ENCODE measurements around the gene ADAT3. TPM values are rescaled to one million over a fixed set of nuclear protein-coding genes. Genes with fewer than 3 reads are reported as not detected.

ADAT3 gene
- total RNA-seq, 1 experiment from 2014 or later = 2.3 TPM

DNA sequence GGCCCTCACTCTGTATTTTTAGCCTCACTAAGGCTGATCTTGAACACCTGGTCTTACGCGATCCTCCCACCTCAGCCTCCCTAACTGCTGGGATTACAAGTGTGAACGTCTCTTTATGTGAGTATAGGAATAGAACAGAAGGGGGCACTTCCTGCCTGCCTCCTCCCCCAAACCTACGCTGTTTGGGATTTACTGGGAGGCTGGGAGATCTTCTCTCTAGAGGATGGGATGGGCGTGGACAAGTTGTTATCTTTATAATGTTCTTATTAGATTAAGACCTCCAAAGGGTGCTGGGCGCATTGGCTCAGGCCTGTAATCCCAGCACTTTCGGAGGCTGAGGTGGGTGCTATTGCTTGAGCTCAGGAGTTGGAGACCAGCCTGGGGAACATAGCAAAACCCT, 32.9 kb downstream of the ADAT3 start:
- DNase-seq (ENCODE audit: low spot score) = no peak

DNA sequence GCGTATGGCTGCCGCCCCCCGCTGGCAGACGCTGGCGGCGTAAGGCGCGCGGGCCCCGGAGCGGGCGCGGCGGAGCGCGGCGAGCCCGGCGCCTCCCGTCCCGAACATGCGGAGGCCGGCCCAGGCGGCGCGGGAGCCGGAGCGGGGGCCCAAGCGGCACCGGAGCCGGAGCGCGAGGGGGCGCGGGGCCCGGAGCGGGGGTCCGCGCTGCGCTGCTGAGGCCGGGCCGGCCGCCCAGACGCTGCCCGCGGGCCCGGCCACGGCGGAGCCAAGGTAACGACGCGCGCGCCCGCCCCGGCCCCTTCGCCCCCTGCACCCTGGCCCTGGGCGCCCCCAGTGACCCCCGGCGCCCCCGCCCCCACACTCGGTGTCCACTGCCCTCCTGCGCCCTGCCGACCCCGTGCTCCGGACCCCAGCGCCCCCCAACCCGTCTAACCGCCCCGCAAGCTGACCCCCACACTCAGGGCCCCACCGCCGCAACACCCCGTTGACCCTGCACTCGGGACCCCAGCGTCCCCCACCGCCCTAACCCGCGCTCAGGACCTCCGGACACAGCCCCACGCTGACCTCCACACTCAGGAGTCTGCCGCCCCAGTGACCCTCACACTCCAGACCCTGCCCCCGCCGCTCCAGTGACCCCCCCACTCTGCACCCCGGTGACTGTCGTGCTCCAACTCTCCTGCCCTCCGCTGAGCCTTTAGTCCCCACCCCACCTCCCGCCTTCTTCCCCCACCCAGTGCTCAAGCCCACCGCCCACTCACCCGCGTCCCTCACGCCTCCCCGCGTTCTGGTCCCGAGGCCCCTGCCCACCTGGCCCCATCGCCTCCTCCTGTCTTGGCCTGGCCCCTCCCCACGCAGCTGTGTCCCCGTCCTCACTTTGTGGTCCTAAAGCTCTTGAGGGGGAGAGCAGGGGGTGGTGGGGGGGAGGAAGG, 36.2 kb downstream of the ADAT3 start, which contains the start of gene CSNK1G2:
TSS of gene CSNK1G2 (plus strand) at position 27 of the 932 bp plus-strand sequence. CDS start 28,601 bp downstream, outside the sequence.
- DNase-seq (ENCODE audit: low spot score) = no peak

DNA sequence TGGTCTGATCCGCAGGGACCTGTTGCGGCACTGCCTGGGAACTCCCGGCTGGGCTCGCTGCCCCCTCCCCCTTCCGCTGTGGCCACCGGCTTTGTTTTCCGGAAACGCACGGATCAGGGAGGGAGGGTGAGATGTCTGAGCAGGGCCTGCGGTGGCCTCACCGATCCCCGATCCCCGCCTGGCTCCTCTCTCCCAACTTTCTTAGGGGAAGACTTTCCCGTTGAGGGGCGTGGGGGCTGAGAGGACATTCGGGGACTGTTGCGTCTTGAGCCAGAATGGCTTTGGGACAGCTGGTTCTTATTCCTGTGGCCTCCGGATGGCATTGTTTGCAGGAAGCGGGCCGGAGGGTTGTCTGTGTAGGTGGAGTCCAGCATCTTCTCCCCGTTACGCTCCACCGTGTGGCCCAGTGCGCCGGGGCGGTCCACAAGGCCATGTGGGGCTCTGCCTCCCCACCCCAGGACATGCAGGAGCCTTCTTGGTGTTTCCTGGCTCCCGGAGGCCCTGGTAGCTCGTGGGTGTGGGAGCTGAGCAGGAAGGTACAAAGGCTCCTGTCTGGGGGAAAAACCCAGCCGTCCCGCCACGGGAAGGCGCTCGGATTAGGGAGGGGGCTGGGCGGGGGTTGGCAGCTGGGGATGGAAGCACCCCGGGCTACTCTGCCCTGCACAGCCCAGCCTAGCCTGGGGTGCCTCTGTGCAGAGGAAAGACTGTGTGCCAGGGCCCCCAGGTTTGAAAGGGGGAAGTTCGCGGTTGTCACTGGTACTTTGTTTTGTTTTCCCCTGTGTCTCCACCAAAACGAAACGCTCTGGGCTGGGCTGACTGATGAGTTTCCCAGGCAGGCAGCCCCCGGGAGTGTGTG, 37.1 kb downstream of the ADAT3 start:
- peak; percentile 66 for DNase-seq (ENCODE audit: low spot score)

DNA sequence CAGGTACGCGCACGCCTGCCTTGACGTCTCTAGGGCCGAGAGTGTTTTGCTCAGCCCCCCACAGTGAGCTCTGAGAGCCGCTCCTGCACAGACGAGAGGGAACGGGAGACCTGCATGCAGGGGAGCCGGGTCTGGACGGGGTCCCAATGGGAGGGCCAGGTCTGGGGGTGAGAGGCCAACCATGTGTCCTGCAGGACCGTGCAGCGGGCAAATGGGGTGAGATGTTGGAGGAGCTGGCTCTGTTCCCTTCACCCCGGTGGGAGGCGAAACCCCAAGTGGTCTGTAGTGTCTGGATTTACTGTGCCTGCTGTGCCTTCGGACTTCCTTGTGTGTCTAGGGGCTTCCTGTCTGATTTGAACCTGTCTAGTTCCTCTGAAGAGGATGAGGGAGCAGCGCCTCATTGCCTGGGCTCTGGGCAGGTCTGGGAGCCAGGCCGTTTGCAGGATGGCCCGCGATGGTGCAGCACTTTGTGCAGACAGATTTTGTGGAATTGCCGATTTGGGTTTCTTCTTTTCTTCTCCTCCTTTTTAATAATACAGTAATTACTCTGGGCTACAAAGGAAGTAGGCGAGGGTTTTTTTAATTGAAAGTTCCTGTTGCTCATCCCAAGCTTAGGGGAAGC, 37.8 kb downstream of the ADAT3 start:
- no peak for DNase-seq (ENCODE audit: low spot score)

DNA sequence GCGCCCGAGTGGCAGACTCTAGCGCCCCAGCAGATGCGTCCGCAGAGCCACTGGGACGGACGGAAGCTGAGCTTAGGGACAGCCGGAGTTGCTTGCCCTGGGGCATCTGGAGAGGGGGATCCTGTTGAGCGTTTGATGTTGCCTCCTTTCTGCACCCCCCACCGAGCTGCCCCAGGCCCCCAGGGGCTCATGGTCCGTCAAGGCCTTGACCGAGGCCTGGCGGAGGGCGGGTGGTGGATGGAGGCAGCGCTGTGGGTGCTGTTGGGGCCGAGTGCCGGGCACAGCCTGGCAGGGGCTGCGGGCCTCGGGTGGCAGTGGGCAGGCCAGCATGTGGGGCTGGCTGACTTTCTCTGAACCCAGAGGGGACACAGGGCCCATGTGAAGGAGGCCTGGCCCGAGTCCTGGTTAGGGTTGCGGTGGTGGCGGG, 38.5 kb downstream of the ADAT3 start:
- DNase-seq (ENCODE audit: low spot score) = no peak

DNA sequence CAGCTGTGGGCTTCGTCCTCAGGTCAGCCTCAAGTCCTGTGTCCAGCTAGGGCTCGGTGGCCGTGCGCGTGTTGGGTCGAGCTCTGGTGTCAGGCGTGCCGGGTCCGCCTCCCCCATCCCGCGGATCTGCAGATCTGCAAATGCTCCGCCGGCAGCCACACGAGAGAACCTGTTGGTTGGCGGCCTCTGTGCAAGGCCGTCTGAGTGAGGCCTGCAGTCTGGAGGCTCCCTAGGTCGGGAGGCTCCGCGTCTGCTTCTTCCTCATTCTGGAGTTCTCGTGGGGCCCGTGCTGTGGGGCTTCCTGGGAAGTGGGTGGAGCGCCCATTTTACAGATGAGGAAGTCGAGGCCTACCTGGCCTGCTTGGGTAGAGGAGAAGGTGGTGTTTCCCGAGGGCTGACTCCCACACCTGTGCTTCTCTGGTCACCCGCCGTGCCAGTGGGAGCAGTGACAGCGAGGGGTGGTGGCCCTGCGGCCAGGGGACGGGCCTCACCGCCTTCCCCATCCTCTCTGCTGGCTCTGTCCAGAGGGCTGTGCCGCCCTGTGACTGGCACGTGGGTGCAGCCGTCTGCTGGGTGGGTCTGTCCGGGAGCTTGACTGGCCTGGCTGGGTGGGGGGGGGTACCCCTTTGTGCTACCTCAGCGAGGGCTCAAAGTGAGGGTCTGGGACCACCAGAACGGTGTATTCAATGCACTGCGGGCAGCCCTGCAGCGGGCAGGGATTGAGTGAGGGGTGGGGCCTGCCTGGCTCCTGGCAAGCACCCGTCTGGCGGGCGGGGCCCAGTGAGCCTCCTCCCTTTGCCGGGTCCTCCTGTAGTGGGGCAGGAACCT, 39.1 kb downstream of the ADAT3 start:
- no peak for DNase-seq (ENCODE audit: low spot score)

DNA sequence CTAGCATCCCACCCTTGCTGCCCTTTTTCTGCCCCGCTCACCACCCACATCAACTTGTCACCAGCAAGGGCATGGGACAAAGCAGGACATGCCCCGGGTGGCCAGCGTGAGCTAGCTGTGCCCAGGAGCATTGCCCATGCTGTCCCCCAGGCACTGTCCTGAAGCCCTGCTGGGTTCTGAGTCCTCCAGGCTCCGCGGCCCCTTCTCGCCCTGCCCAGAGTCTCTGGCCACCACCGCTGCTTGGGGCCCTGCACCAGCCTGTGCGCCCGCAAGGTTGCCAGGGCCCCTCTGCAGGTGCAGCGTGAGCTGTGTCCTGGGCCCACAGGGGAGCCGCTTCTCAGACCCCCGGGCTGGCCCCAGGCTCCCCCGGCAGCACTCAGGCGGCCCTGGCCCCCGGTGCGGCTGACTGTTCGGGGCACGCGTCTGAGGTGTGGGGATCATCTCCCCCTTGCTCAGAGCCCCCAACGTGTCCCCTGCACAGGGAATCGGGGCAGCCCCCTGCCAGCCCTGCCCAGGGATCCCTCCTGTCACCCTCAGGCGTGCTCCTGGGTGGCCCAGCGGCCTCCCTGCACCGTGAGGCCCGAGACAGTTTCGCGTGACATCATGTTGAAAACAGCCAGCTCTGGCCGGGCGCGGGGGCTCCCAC, 39.8 kb downstream of the ADAT3 start:
- no peak for DNase-seq (ENCODE audit: low spot score)

DNA sequence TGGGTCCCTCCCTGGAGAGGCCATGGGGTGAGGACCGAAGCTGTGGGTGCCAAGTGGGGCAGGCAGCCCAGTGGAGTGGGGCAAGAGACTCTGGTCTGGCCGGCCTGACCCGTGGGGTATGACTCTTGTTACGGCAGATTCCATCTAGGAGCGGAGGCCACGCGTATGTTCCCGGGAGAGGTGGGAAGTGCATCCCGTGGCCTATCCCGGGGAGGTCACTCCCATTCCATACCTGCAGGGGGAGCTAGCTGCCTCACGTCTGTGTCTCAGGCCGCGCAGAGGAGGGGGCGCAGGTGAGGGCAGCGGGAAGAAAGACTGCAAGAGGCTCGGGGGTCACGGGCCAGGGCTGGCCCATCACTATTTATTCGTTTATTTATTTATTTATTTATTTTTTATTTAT, 40.7 kb downstream of the ADAT3 start:
- DNase-seq (ENCODE audit: low spot score) = peak; percentile 38

DNA sequence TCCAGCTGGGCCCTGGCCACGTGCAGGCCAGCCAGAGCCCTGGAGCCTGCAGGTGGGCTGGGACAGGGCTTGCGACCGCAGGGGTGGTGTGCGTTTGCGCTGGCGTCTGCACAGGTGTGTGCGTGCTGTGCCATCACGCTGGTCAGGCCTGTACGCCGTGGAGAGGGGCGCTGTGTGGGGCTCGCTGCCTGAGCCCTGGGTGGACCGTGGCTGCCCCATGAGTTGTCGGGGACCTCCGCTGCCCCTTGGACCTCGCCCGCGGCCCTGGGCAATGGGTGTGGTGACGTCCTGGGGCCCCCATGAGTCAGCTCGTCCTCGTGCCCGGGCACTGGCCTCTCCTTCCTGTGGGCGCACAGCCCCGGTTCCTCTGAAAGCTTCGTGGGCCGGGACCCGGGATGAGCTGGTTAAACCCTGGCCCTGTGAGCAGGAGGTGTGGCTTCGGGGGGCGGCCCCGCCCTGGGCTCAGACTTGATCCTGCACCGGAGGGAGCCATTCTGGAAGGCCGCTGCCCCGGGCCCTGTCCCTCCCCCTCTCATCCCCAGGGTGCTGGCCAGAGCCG, 42.5 kb downstream of the ADAT3 start:
- DNase-seq (ENCODE audit: low spot score) = peak; percentile 80

DNA sequence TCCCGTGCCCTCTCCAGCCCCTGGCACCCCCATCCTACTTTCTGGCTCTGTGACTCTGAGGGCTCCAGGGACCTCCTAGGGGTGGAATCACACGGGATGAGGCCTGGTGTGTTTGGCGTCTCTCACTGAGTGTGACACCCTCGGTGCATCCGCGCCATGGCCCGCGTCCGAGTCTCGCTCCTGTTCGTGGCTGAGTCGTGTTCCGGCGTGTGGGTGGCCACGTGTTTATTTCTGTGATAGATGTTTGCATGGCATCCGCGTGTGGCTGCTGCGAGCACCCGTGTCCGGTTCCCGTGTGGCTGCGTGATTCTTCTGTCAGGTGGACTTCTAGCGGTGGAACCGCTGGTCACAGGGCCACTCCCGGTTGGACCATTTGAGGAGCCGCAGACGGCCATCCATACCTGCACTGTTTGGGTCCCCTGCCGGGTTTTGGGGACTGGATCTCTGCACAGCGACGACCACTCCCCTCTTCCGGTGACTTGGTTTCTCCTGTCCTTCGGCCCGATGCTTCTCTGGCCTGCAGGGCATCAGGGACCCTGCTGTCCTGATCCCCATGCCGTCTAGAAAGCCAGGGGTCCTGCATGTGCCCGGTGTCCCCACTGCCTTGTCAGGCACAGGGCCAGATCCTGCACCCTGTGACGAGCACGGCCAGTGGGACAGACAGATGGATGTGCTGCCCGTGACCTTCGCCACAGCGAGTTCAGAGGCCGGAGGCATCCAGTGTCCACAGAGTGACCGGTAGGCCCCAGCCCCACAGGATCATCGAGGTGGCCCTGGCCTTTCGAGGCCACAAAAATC, 44.3 kb downstream of the ADAT3 start:
- no peak for DNase-seq (ENCODE audit: low spot score)

DNA sequence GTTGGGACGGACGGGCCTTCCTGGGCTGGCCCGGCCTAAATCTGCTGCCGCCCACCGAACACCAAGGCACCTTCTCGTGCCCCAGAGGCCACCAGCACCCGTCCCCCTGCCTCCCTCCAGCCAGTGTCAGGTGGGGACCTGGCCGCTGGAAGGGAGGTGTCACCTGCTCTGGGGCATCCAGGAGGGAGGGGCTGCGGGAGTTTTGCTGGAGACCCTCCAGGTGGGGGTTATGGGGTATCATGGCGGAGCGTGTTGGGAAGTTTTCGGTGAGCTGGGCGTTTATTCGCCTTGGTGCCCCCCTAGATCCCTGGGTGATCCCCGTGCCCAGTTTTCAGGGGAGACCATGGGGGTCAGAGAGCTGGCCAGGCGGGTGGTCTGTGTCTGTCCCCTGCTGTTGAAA, 45.4 kb downstream of the ADAT3 start:
- DNase-seq (ENCODE audit: low spot score) = no peak

DNA sequence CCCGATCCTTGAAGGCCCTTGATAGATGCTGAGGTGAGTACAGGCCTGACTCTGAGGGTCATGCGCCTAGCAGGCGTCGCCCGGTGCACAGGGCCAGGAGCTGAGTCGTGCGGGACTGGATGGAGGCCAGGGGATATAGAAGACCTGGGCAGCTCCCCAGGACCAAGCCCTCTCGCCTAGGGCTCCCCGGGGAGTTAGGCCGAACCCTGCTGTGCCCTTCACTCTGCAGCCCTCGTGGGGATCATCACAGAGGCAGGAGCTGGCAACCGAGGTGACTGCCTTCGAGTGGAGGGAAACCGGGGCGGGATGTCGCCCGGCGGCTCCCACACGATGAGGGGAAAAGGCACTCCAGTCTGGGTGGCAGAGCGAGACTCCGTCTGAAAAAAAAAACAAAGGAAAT, 47.4 kb downstream of the ADAT3 start:
- DNase-seq (ENCODE audit: low spot score) = no peak

DNA sequence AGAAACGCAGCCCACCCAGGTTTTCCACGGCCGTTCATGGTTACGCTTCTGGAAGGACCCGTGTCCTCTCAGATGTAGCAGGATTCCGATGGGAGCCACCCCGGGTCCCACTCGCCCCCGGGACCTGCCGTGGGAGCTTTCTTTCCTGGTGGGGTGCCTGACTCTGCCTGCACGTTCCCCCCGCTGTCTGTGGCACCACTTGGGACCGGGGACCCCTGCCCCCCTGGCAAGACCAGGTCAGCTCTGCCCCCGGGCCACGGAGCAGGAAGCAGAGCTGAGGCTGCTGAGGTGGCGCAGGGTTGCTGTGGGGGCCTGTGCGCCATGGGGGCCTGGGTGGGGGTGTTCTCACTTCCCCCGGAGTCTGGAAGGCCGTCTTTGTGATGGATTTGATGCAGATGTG, 47.8 kb downstream of the ADAT3 start:
- no peak for DNase-seq (ENCODE audit: low spot score)

DNA sequence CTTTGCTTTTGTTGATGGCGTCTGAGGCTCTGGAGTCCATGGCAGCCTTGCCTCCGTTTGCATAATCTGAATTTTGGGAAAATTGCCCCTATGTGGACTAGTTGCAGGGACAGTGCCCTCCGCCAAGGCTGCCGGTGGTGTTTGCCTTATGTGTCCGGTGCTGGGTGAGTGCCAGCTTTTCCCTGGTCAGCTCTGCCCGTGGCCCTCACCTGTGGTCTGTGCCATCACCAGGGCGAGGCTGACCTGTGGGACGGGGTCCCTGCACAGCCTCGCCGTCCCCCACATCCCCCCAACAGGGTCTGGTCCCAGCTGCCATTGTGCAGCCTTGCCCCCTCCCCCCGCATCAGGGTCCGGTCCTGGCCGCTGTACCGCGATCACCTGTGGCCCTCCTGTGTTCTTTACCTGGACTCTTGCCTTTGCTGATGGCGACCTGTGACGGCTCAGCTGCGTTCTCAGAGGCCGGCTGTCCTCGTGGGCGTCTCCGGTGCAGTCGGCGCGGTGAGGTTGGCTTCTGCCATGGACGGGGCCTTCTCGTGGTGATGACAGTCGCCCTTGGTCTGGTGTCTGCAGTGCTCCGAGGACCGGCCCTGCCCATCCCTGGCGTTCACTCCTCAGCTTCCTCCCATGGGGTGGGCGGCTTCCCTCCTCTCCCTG, 48.4 kb downstream of the ADAT3 start:
- no peak for DNase-seq (ENCODE audit: low spot score)

DNA sequence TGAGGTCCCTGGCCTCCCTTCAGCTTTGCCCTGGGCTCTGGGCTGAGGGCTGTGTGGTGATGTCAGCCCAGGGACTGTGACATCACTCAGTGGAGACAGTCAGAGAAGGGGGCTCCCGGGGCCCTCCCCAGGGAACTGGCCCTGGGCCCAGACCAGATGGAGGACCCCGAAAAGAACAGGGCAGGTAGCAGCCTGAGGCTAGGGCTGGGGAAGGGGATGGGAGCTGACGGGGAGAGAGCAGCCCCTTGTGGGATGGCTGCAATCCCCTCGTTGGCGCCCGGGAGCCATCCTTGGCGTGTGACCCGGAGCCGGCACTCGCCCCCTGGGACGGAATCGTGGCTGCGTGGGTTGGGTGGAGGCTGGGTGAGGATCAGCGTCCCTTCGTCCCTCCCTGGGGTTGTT, 49.3 kb downstream of the ADAT3 start:
- no peak for DNase-seq (ENCODE audit: low spot score)

DNA sequence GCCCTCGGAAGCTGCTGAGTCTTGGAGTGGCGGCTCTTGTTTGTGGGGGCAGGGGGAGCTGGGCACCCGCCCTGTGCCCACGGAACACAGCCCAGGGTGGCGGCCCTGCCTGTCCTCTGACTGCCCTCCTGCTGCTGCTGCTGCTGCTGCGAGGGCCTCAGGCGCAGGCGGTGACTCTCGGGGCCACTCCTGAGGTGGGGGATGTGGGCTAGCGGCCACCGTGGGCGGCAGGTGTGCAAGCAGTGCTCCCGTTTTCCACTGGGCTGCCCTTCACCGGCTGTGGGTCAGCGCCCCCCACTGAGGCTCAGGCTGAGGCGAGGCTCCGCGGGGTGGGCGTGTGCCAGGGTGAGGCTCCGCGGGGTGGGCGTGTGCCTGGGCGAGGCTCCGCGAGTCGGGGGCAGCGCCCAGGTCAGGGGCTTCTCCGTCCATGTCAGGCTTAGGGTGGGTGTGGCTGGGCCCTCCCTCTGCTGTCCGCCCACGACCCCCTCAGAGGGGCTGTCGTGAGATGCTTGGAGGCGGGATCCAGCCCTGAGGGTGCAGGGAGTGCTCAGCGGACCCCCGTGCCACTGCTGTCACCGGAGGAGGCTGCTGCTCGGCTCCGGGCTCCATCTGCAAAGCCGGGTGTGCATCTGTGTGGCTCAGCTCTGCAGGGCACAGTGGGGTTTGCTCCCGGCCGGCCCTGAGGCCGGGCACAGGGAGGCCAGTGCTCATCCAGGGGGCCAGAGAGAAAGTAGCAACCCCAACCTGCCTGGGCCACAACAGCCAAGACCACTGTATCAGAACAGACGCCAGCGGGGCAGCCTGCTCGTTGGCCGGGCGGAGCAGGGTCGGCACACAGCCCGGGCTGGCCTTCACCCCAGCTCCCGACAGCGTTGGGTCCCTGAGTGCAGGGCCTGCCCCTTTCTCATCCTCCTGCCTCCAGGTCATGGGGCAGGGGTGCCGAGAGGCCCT, 50.2 kb downstream of the ADAT3 start:
- DNase-seq (ENCODE audit: low spot score) = no peak

DNA sequence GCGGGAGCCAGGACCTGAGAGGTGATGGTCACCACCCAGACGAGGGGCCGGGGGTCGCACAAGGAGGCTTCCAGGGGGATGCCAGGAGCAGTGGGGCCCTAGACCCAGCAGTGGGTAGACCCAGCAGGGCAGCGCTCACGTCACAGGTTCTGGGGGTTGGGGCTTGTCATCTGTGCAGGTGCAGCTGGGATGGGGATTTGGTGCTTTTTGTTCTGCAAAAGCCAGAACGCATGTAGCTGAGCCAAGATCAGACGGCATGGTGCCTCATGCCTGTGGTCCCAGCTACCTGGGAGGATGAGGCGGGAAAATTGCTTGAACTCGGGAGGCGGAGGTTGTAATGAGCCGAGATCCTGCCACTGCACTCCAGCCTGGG, 50.9 kb downstream of the ADAT3 start:
- no peak for DNase-seq (ENCODE audit: low spot score)

Data from A172 (cell line).